H1 (cell line): ENCODE data around the gene KIAA0930. TPM values are rescaled to one million over a fixed set of nuclear protein-coding genes. Genes with fewer than 3 reads are reported as not detected.

Source experiments
- CTCF ChIA-PET: fragments of 300-600 bp; sonication (Branson Sonifier 250); formaldehyde crosslinking; loops from one replicate; lab custom pipeline; 2021; ENCODE audit not compliant: partially characterized antibody; lab: Charles Lee
- POLR2A ChIA-PET: fragments of 300-600 bp; sonication (Branson Sonifier 250); formaldehyde crosslinking; loops from one replicate; lab custom pipeline; 2021; ENCODE audit warnings: inconsistent platforms; ENCODE audit not compliant: partially characterized antibody; lab: Charles Lee
- DNase-seq, 2 experiments: peaks; one replicate each; pipeline versions ENCODE4 v3.0.0 to v3.0.0-alpha.2; 2010 to 2022; ENCODE audit warnings: low spot score in 2 of 2, low read depth in 1 of 2, mixed read lengths in 1 of 2
- FAIRE-seq: peaks from 2 replicates; lab custom pipeline; 2011; peaks lifted over from hg19 to GRCh38; lab: Jason Lieb, UNC
- H2AFZ ChIP-seq: 2 replicates; pipeline ENCODE4 v1.8.1; 2012; ENCODE audit warnings: low read length, inconsistent platforms
- H2AK5ac ChIP-seq: 2 replicates; pipeline ENCODE4 v1.6.1; 2013; ENCODE audit warnings: low read depth, low read length
- H2BK120ac ChIP-seq: replicated peaks from 2 replicates; pipeline ENCODE3; 2013; ENCODE audit warnings: low read depth, low read length, inconsistent platforms
- H2BK12ac ChIP-seq: 2 replicates; pipeline ENCODE4 v1.6.1; 2013; ENCODE audit warnings: low read depth, low read length
- H2BK15ac ChIP-seq: 2 replicates; pipeline ENCODE4 v1.6.1; 2013; ENCODE audit warnings: low read length
- H2BK20ac ChIP-seq: 2 replicates; pipeline ENCODE4 v1.6.1; 2013; ENCODE audit warnings: low read length
- H2BK5ac ChIP-seq: 2 replicates; pipeline ENCODE4 v1.6.1; 2013; ENCODE audit warnings: low read depth, low read length
- H3K14ac ChIP-seq: 2 replicates; pipeline ENCODE4 v1.6.1; 2013; ENCODE audit warnings: inconsistent platforms; ENCODE audit not compliant: insufficient read length
- H3K18ac ChIP-seq: 2 replicates; pipeline ENCODE4 v1.6.1; 2013; ENCODE audit warnings: low read length; ENCODE audit errors: extremely low read depth
- H3K23ac ChIP-seq: 2 replicates; pipeline ENCODE4 v1.6.1; 2013; ENCODE audit warnings: inconsistent platforms; ENCODE audit not compliant: insufficient read length
- H3K23me2 ChIP-seq: 2 replicates; pipeline ENCODE4 v1.6.1; 2013; ENCODE audit warnings: low read depth, low read length
- H3K27ac ChIP-seq: 2 replicates; pipeline ENCODE4 v1.6.1; 2011; ENCODE audit warnings: low read depth, low read length, inconsistent platforms
- H3K27me3 ChIP-seq, 4 experiments: replicated peaks in 1 of 4; 1 replicate in 1 of 4; 2 replicates in 3 of 4; pipeline versions ENCODE4 v1.6.1 to v1.8.1; 2011 to 2013; ENCODE audit warnings: low read length in 3 of 4, mild to moderate bottlenecking in 3 of 4, inconsistent platforms in 2 of 4, mixed read lengths in 2 of 4, moderate library complexity in 1 of 4; ENCODE audit not compliant: control insufficient read depth in 3 of 4, insufficient read depth in 3 of 4; ENCODE audit errors: extremely low read depth in 1 of 4
- H3K36me3 ChIP-seq, 4 experiments: 2 replicates each; pipeline versions ENCODE4 v1.6.1 to v1.8.1; 2011 to 2013; ENCODE audit warnings: mild to moderate bottlenecking in 4 of 4, low read length in 3 of 4, moderate library complexity in 2 of 4, control low read depth in 1 of 4, inconsistent platforms in 1 of 4; ENCODE audit not compliant: insufficient read depth in 4 of 4, control insufficient read depth in 2 of 4
- H3K4ac ChIP-seq: replicated peaks from 2 replicates; pipeline ENCODE3; 2013; ENCODE audit warnings: low read length, low read depth, mixed read lengths, inconsistent platforms; ENCODE audit not compliant: insufficient read length
- H3K4me1 ChIP-seq, 4 experiments: replicated peaks in 1 of 4; 1 replicate in 1 of 4; 2 replicates in 3 of 4; pipeline versions ENCODE4 v1.6.1 to v1.8.1; 2011 to 2013; ENCODE audit warnings: low read length in 3 of 4, inconsistent platforms in 2 of 4, mixed read lengths in 1 of 4; ENCODE audit not compliant: insufficient read depth in 4 of 4, control insufficient read depth in 3 of 4
- H3K4me2 ChIP-seq, 2 experiments: 2 replicates each; pipeline versions ENCODE4 v1.6.1 to v1.8.1; 2011 to 2013; ENCODE audit warnings: low read depth in 2 of 2, low read length in 2 of 2, control low read depth in 1 of 2, inconsistent platforms in 1 of 2, mild to moderate bottlenecking in 1 of 2; ENCODE audit not compliant: insufficient read depth in 1 of 2
- H3K4me3 ChIP-seq, 4 experiments: fragments of 200-600, 300-600 bp in 1 of 4; sonication (generic), shearing (Covaris generic), sonication (Bioruptor Twin) in 1 of 4; 2 replicates each; pipeline versions ENCODE4 v1.5.1 to v1.8.1; 2011 to 2016; ENCODE audit warnings: low read length in 4 of 4, low read depth in 3 of 4, control low read depth in 2 of 4, inconsistent platforms in 2 of 4, mild to moderate bottlenecking in 2 of 4, mixed read lengths in 1 of 4, moderate library complexity in 1 of 4; ENCODE audit not compliant: insufficient read depth in 2 of 4; ENCODE audit errors: extremely low read depth in 1 of 4
- H3K56ac ChIP-seq: replicated peaks from 2 replicates; pipeline ENCODE3; 2013; ENCODE audit warnings: low read depth, mild to moderate bottlenecking, mixed read lengths, low read length, inconsistent platforms; ENCODE audit not compliant: insufficient read length
- H3K79me1 ChIP-seq: 2 replicates; pipeline ENCODE4 v1.6.1; 2013; ENCODE audit warnings: low read depth, low read length, control low read depth
- H3K79me2 ChIP-seq, 2 experiments: 2 replicates each; pipeline versions ENCODE4 v1.6.1 to v1.8.1; 2012 to 2013; ENCODE audit warnings: low read length in 2 of 2, mild to moderate bottlenecking in 2 of 2, inconsistent platforms in 1 of 2; ENCODE audit not compliant: insufficient read depth in 2 of 2, control insufficient read depth in 1 of 2
- H3K9ac ChIP-seq, 4 experiments: replicated peaks in 1 of 4; 1 replicate in 1 of 4; 2 replicates in 3 of 4; pipeline versions ENCODE4 v1.6.1 to v1.8.1; 2011 to 2013; ENCODE audit warnings: low read depth in 3 of 4, low read length in 3 of 4, control low read depth in 2 of 4, mild to moderate bottlenecking in 2 of 4, moderate library complexity in 2 of 4, inconsistent platforms in 1 of 4; ENCODE audit errors: extremely low read depth in 1 of 4
- H3K9me3 ChIP-seq, 2 experiments: 2 replicates each; pipeline versions ENCODE4 v1.6.1 to v1.8.1; 2012 to 2013; ENCODE audit warnings: mild to moderate bottlenecking in 2 of 2, moderate library complexity in 2 of 2, control low read depth in 1 of 2, inconsistent platforms in 1 of 2, low read depth in 1 of 2, low read length in 1 of 2, mixed read lengths in 1 of 2; ENCODE audit not compliant: insufficient read depth in 2 of 2
- H4K20me1 ChIP-seq, 2 experiments: replicated peaks in 1 of 2; 2 replicates each; pipeline versions ENCODE3 to v1.8.1; 2011 to 2013; ENCODE audit warnings: inconsistent platforms in 2 of 2, low read length in 2 of 2, mild to moderate bottlenecking in 1 of 2; ENCODE audit not compliant: insufficient read depth in 2 of 2, control insufficient read depth in 1 of 2
- H4K5ac ChIP-seq: 2 replicates; pipeline ENCODE4 v1.6.1; 2013; ENCODE audit warnings: low read length, low read depth, mixed read lengths, inconsistent platforms; ENCODE audit not compliant: insufficient read length
- H4K8ac ChIP-seq: 2 replicates; pipeline ENCODE4 v1.8.0; 2013; ENCODE audit warnings: mild to moderate bottlenecking, moderate library complexity, low read length, inconsistent platforms; ENCODE audit not compliant: insufficient read depth; ENCODE audit errors: extremely low read depth
- H4K91ac ChIP-seq: replicated peaks from 2 replicates; pipeline ENCODE3; 2013; ENCODE audit warnings: low read length, mixed read lengths, inconsistent platforms; ENCODE audit not compliant: insufficient read length
- TAF1 ChIP-seq: IDR thresholded peaks from 2 replicates; pipeline ENCODE4 v1.6.1; 2011; ENCODE audit warnings: mild to moderate bottlenecking, low read depth, low read length
- WGBS, 2 experiments: shearing (Covaris generic) in 1 of 2; methylation state at CpG; one replicate each; pipeline versions ENCODE4 v1.1.6 to v1.1.7; 2013 to 2015; ENCODE audit warnings: low lambda C conversion rate in 2 of 2, mixed read lengths in 2 of 2, inconsistent platforms in 1 of 2, low coverage in 1 of 2, missing lambda C conversion rate in 1 of 2; ENCODE audit not compliant: insufficient replicate concordance in 2 of 2, insufficient coverage in 1 of 2, insufficient read length in 1 of 2; ENCODE audit errors: extremely low coverage in 1 of 2, missing lambda C conversion rate in 1 of 2; 5-methylcytosine and 5-hydroxymethylcytosine counted together
- polyA plus RNA-seq, 7 experiments: library from polyadenylated mRNA; depleted of rRNA in 3 of 7; stranded (reverse) in 5 of 7; unstranded in 2 of 7; fragments of >200 nt in 5 of 7; fragments of 200-250 nt in 2 of 7; gene quantifications; 1 replicate in 5 of 7; 2 replicates in 1 of 7; 4 replicates in 1 of 7; pipeline versions ENCODE4 v1.2.1 to v1.2.3, GENCODE V29; 2011 to 2013; ENCODE audit warnings: missing spikeins in 2 of 7, mixed read lengths in 2 of 7
- total RNA-seq: library from RNA; stranded (reverse); fragmentation: NEBNext Ultra II Directional; extraction: Animal tissue kit (Norgen Biotek cat#: 25700); gene quantifications from 2 replicates; pipeline ENCODE4 v1.2.1, GENCODE V29; 2021

The KIAA0930 gene
- total and polyA plus RNA-seq, 2 of the 8 experiments (the other 6 are each of a cell fraction or from before 2014, with no cell fraction given) = 61.9 to 66.1 TPM

GRCh38 chr22:45281010-45281409, 40.3 kb upstream of the KIAA0930 start:
- no peak overlapping the region for H3K4me3 ChIP-seq
- H3K14ac ChIP-seq = no peak overlapping the region
- no peak overlapping the region for H2BK20ac ChIP-seq
- no peak overlapping the region for H4K91ac ChIP-seq
- H3K4me2 ChIP-seq = no peak overlapping the region
- H3K9me3 ChIP-seq = no peaks in the 10 kb centered on the region
- H2BK5ac ChIP-seq = no peak overlapping the region
- no peak for DNase-seq
- H3K36me3 ChIP-seq = no peaks in the 10 kb centered on the region
- H3K4ac ChIP-seq = no peak overlapping the region
- H4K8ac ChIP-seq = no peak overlapping the region
- H3K79me2 ChIP-seq = no peaks in the 10 kb centered on the region
- no peak for FAIRE-seq
- H3K56ac ChIP-seq = no peak overlapping the region
- H2AFZ ChIP-seq = no peak overlapping the region
- H3K79me1 ChIP-seq = no peaks in the 10 kb centered on the region
- ChIA-PET CTCF (no interaction called here), POLR2A (no interaction called here)
- no peak overlapping the region for H2BK12ac ChIP-seq
- H3K23ac ChIP-seq = no peak overlapping the region
- no peak overlapping the region for H3K9ac ChIP-seq
- H3K4me1 ChIP-seq = peaks cover 0 to 10% (median 7%) of the 10 kb centered on the region in 4 experiments; a peak in 6 of 7 replicates
- no peak overlapping the region for H2AK5ac ChIP-seq
- peaks cover 0 to 11% (median 2%) of the 10 kb centered on the region in 4 experiments; a peak in 4 of 7 replicates for H3K27me3 ChIP-seq
- H4K20me1 ChIP-seq = no peaks in the 10 kb centered on the region
- H3K23me2 ChIP-seq = peaks cover 7% of the 10 kb centered on the region
- H3K27ac ChIP-seq = no peak overlapping the region
- no peak overlapping the region for H2BK15ac ChIP-seq
- WGBS, 2 experiments = 82 to 100% methylated on average over 1 to 3 of the region's 3 CpGs
- H4K5ac ChIP-seq = no peak overlapping the region
- H2BK120ac ChIP-seq = no peak overlapping the region
- TF ChIP-seq TAF1 = no peak
- H3K18ac ChIP-seq = no peak overlapping the region
